Activated T-helper 17 cell treated with anti-CD3 and anti-CD28 coated beads, Interleukin-2, amount 50 U/mL, for 72 hours (primary cell): ENCODE data around the gene TRIM60. TPM values are rescaled to one million over a fixed set of nuclear protein-coding genes. Genes with fewer than 3 reads are reported as not detected.
"Not testable (repeated sequence)": the region's sequence is repeated elsewhere in the genome, so short reads cannot be mapped to it uniquely, and the experiment has no call there.

ENCODE experiments used
- ATAC-seq: fragments of 150-1000 bp; cut with Tn5 transposase; replicated peaks from 2 replicates; pipeline ENCODE4 v1.10.0; 2021; ENCODE audit warnings: mild to moderate bottlenecking, moderate library complexity
- H3K27ac Mint-ChIP-seq: one replicate; pipeline ENCODE4 v1.8.0; 2022; ENCODE audit warnings: mixed read lengths
- H3K27me3 Mint-ChIP-seq: one replicate; pipeline ENCODE4 v1.8.0; 2022; ENCODE audit warnings: mixed read lengths
- H3K36me3 Mint-ChIP-seq: one replicate; pipeline ENCODE4 v1.8.0; 2022; ENCODE audit warnings: low read depth, mild to moderate bottlenecking, mixed read lengths
- H3K4me1 Mint-ChIP-seq: one replicate; pipeline ENCODE4 v1.8.0; 2022; ENCODE audit warnings: mixed read lengths
- H3K4me3 Mint-ChIP-seq: one replicate; pipeline ENCODE4 v1.8.0; 2022; ENCODE audit warnings: mild to moderate bottlenecking, mixed read lengths
- H3K9me3 Mint-ChIP-seq: one replicate; pipeline ENCODE4 v1.8.0; 2022; ENCODE audit warnings: mixed read lengths
- total RNA-seq, 2 donors: library from RNA; stranded (reverse); gene quantifications; one replicate each; pipeline ENCODE4 v1.2.3, GENCODE V29; 2022

TRIM60 gene
- total RNA-seq, 2 donors from 2014 or later = not detected

- H3K36me3 Mint-ChIP-seq = peaks cover 81% of the 10 kb centered on the region
- not testable (repeated sequence) for H3K9me3 Mint-ChIP-seq, H3K4me1 Mint-ChIP-seq, H3K4me3 Mint-ChIP-seq, H3K27me3 Mint-ChIP-seq, ATAC-seq, H3K27ac Mint-ChIP-seq
These were observed 53.0 kb downstream of the TRIM60 start for GRCh38 chr4:165084787-165085186.

- no peak overlapping the region for H3K27ac Mint-ChIP-seq
- no peaks in the 10 kb centered on the region for H3K4me1 Mint-ChIP-seq
- no peaks in the 10 kb centered on the region for H3K27me3 Mint-ChIP-seq
- no peak for ATAC-seq
- H3K4me3 Mint-ChIP-seq = no peak overlapping the region
- H3K36me3 Mint-ChIP-seq = peaks cover 81% of the 10 kb centered on the region
- no peaks in the 10 kb centered on the region for H3K9me3 Mint-ChIP-seq
These were observed 54.1 kb downstream of the TRIM60 start for GRCh38 chr4:165085946-165086345.

GRCh38 chr4:165088366-165088765, 56.6 kb downstream of the TRIM60 start:
- no peak for ATAC-seq
- peaks cover 90% of the 10 kb centered on the region for H3K36me3 Mint-ChIP-seq
- H3K4me1 Mint-ChIP-seq = no peaks in the 10 kb centered on the region
- no peak overlapping the region for H3K27ac Mint-ChIP-seq
- H3K4me3 Mint-ChIP-seq = no peak overlapping the region
- no peaks in the 10 kb centered on the region for H3K9me3 Mint-ChIP-seq
- H3K27me3 Mint-ChIP-seq = no peaks in the 10 kb centered on the region

Other genes starting within 250 kb of the TRIM60 start
- gene APELA, start 154.8 kb upstream of the TRIM60 start, total RNA-seq = not detected
- gene TRIM61, start 54.3 kb upstream of the TRIM60 start, total RNA-seq = 1 to 10 TPM; 1.1 to 1.7 TPM
- not detected for gene TRIM75, start 21.9 kb downstream of the TRIM60 start, total RNA-seq
- 10 to 100 TPM in 1 of 2 donors, 1 to 10 TPM in 1; 7.8 to 17.9 TPM for gene TMEM192, start 80.9 kb downstream of the TRIM60 start, total RNA-seq
- 10 to 100 TPM; 25.4 to 27.3 TPM for gene KLHL2, start 175.6 kb downstream of the TRIM60 start, total RNA-seq